Activated CD4-positive, alpha-beta T cell treated with anti-CD3 and anti-CD28 coated beads for 4 hours (primary cell): ENCODE results near the gene TBC1D16.

ENCODE experiments used
- DNase-seq, 2 donors: peaks; one replicate each; pipeline ENCODE4 v3.0.0-alpha.2; 2020

The TBC1D16 gene

GRCh38 chr17:80024206-80024972, 11.3 kb downstream of the TBC1D16 start:
- no peak for DNase-seq

- DNase-seq = no peak
Measured at GRCh38 chr17:80023481-80024205, 12.0 kb downstream of the TBC1D16 start.

- no peak for DNase-seq
Measured at GRCh38 chr17:80021600-80021999, 14.1 kb downstream of the TBC1D16 start.

- no peak for DNase-seq
Measured at GRCh38 chr17:80018917-80019651, 16.6 kb downstream of the TBC1D16 start.

GRCh38 chr17:80017226-80018010, 18.3 kb downstream of the TBC1D16 start:
- DNase-seq = no peak

GRCh38 chr17:80012765-80013741, 22.6 kb downstream of the TBC1D16 start:
- DNase-seq = no peak

GRCh38 chr17:80011989-80012555, 23.6 kb downstream of the TBC1D16 start:
- no peak for DNase-seq

- no peak for DNase-seq
Measured at GRCh38 chr17:80010283-80010858, 25.3 kb downstream of the TBC1D16 start.

GRCh38 chr17:80009391-80010282, 26.0 kb downstream of the TBC1D16 start:
- no peak for DNase-seq

GRCh38 chr17:80008848-80009247, 26.8 kb downstream of the TBC1D16 start:
- no peak for DNase-seq

GRCh38 chr17:80008383-80008840, 27.3 kb downstream of the TBC1D16 start:
- peak; percentile 69 to 76 for DNase-seq

- DNase-seq = no peak
Measured at GRCh38 chr17:80007939-80008338, 27.7 kb downstream of the TBC1D16 start.

- no peak for DNase-seq
Measured at GRCh38 chr17:80006811-80007752, 28.6 kb downstream of the TBC1D16 start.

GRCh38 chr17:80006339-80006720, 29.3 kb downstream of the TBC1D16 start:
- DNase-seq = no peak

- DNase-seq = peak; percentile 56 to 67
Measured at GRCh38 chr17:80005360-80006338, 30.0 kb downstream of the TBC1D16 start.

GRCh38 chr17:80003969-80004368, 31.7 kb downstream of the TBC1D16 start:
- DNase-seq = no peak
